Neural cell (in vitro differentiated cells): ENCODE data around the gene MRPL48. TPM values are rescaled to one million over a fixed set of nuclear protein-coding genes. Genes with fewer than 3 reads are reported as not detected.

Experiments used
- H2AFZ ChIP-seq: fragments of 200-600, 300-800 bp; sonication (generic), shearing (Covaris generic); 2 replicates; pipeline ENCODE4 v1.6.0; 2014; ENCODE audit warnings: low read depth, mild to moderate bottlenecking, antibody characterized with exemption, low read length, moderate library complexity
- H3F3A ChIP-seq: fragments of 200-600 bp; shearing (Covaris generic); 2 replicates; pipeline ENCODE4 v1.6.1; 2016; ENCODE audit warnings: mild to moderate bottlenecking, moderate library complexity, mixed read lengths, antibody characterized with exemption, low read length; ENCODE audit not compliant: insufficient read depth, poor library complexity, severe bottlenecking
- H3K27ac ChIP-seq: fragments of 200-600, 300-800 bp; sonication (generic), shearing (Covaris generic); 2 replicates; pipeline ENCODE4 v1.5.1; 2014; ENCODE audit warnings: mild to moderate bottlenecking, low read length, moderate library complexity
- H3K27me3 ChIP-seq: fragments of 300-800, 200-600 bp; sonication (generic), shearing (Covaris generic); 2 replicates; pipeline ENCODE4 v1.6.0; 2014; ENCODE audit warnings: mild to moderate bottlenecking, low read depth, low read length, moderate library complexity; ENCODE audit not compliant: insufficient read depth
- H3K36me3 ChIP-seq: fragments of 300-800, 200-600 bp; sonication (generic), shearing (Covaris generic); 2 replicates; pipeline ENCODE4 v1.5.1; 2014; ENCODE audit warnings: mild to moderate bottlenecking, antibody characterized with exemption, low read length, moderate library complexity; ENCODE audit not compliant: insufficient read depth
- H3K4me2 ChIP-seq: fragments of 300-800, 200-600 bp; sonication (generic), shearing (Covaris generic); 2 replicates; pipeline ENCODE4 v1.6.0; 2014; ENCODE audit warnings: mild to moderate bottlenecking, low read length
- H3K4me3 ChIP-seq: fragments of 300-800, 200-600 bp; sonication (generic), shearing (Covaris generic); 2 replicates; pipeline ENCODE4 v1.5.1; 2014; ENCODE audit warnings: mild to moderate bottlenecking, low read length, moderate library complexity
- H3K79me2 ChIP-seq: fragments of 200-600 bp; shearing (Covaris generic); replicated peaks from 2 replicates; pipeline ENCODE4 v1.6.0; 2014; ENCODE audit warnings: mild to moderate bottlenecking, low read length, moderate library complexity; ENCODE audit not compliant: insufficient read depth
- H3K9ac ChIP-seq: fragments of 300-800, 200-600 bp; sonication (generic), shearing (Covaris generic); 2 replicates; pipeline ENCODE4 v1.6.1; 2016; ENCODE audit warnings: mild to moderate bottlenecking, low read length, mixed read lengths
- H3K9me2 ChIP-seq: fragments of 200-600 bp; shearing (Covaris generic); 2 replicates; pipeline ENCODE4 v1.6.1; 2016; ENCODE audit warnings: mild to moderate bottlenecking, low read length, mixed read lengths; ENCODE audit not compliant: insufficient read depth
- H3K9me3 ChIP-seq: fragments of 200-600, 300-800 bp; sonication (generic), shearing (Covaris generic); 2 replicates; pipeline ENCODE4 v1.6.1; 2016; ENCODE audit warnings: mild to moderate bottlenecking, mixed run types, low read length, moderate library complexity, mixed read lengths
- H4K20me1 ChIP-seq: fragments of 200-600 bp; shearing (Covaris generic); 2 replicates; pipeline ENCODE4 v1.6.1; 2016; ENCODE audit warnings: mild to moderate bottlenecking, mixed run types; ENCODE audit not compliant: insufficient read depth
- EP300 ChIP-seq: fragments of 450-650 bp; conservative IDR thresholded peaks from 2 replicates; pipeline ENCODE4 v1.6.1; 2014; ENCODE audit warnings: antibody characterized with exemption, mild to moderate bottlenecking, moderate library complexity; ENCODE audit not compliant: poor library complexity, severe bottlenecking
- EZH2 ChIP-seq: fragments of 200-600, 300-800 bp; shearing (Covaris generic), sonication (generic); IDR thresholded peaks from 2 replicates; pipeline ENCODE4 v1.6.1; 2014; ENCODE audit warnings: antibody characterized with exemption, low read length, borderline replicate concordance, mild to moderate bottlenecking; ENCODE audit not compliant: insufficient read depth, poor library complexity, severe bottlenecking
- MXI1 ChIP-seq: fragments of 450-650 bp; conservative IDR thresholded peaks from 2 replicates; pipeline ENCODE4 v1.6.1; 2014; ENCODE audit warnings: antibody characterized with exemption, mild to moderate bottlenecking; ENCODE audit not compliant: poor library complexity, severe bottlenecking
- POLR2AphosphoS5 ChIP-seq: IDR thresholded peaks from 2 replicates; pipeline ENCODE4 v1.6.1; 2012
- RAD21 ChIP-seq: fragments of 450-650 bp; conservative IDR thresholded peaks from 2 replicates; pipeline ENCODE4 v1.6.1; 2014; ENCODE audit warnings: antibody characterized with exemption, mild to moderate bottlenecking, moderate library complexity
- SMC3 ChIP-seq: fragments of 450-650 bp; conservative IDR thresholded peaks from 2 replicates; pipeline ENCODE4 v1.6.1; 2014; ENCODE audit warnings: antibody characterized with exemption, mild to moderate bottlenecking, moderate library complexity; ENCODE audit not compliant: poor library complexity
- TAF1 ChIP-seq: IDR thresholded peaks from 2 replicates; pipeline ENCODE4 v1.6.1; 2012; ENCODE audit warnings: low read depth
- polyA plus RNA-seq: library from polyadenylated mRNA; depleted of rRNA; stranded (reverse); fragments of >200 nt; gene quantifications from 2 replicates; pipeline ENCODE4 v1.2.3, GENCODE V29; 2014
- TF ChIP-seq, protein P1 (sequence below): IDR thresholded peaks from 2 replicates; pipeline ENCODE4 v1.6.1; 2012; ENCODE audit warnings: borderline replicate concordance
- TF ChIP-seq, protein P2 (sequence below): fragments of 450-650 bp; IDR thresholded peaks from 2 replicates; pipeline ENCODE4 v1.5.1; 2014; ENCODE audit warnings: antibody characterized with exemption, mild to moderate bottlenecking, moderate library complexity; ENCODE audit not compliant: poor library complexity, severe bottlenecking

The MRPL48 gene
- polyA plus RNA-seq, 1 donor from 2014 or later = 98.3 TPM

DNA sequence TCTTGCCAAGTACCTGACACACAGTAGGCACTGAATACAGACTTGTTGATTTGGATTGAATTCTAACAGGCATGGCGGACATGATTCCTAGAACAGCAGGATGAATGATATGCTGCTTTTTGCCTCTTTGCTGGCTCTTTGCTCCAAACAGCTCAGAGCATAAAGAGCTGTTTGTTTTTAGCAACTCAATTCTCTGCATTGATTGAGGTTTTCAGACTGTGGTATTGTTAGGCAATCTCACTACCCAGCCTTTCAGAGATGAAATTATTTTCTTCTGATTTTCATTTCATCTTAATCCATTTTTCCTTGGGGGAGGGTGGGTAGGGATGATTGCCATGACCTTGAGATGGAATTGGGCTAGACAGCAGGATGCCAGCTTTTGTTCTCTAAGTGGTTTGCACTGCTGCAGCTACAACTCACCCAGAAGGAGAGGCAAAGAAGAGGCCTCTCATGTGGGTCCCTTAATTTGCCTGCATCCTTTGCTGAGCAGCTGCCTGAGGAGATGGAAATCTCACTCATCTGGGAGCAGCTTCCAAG is 68.4 kb downstream of the MRPL48 start:
- H3K4me2 ChIP-seq = no peak overlapping the region
- no peaks in the 10 kb centered on the region for H3K27me3 ChIP-seq
- no peaks in the 10 kb centered on the region for H4K20me1 ChIP-seq
- H3K79me2 ChIP-seq = no peaks in the 10 kb centered on the region
- H2AFZ ChIP-seq = peak overlapping the region; percentile 7
- H3K9ac ChIP-seq = peak overlapping the region; percentile 7
- no peaks in the 10 kb centered on the region for H3K9me2 ChIP-seq
- H3K36me3 ChIP-seq = no peaks in the 10 kb centered on the region
- H3K4me3 ChIP-seq = no peak overlapping the region
- peak overlapping the region; percentile 57 for H3K27ac ChIP-seq
- H3K9me3 ChIP-seq = no peaks in the 10 kb centered on the region
- no peaks in the 10 kb centered on the region for H3F3A ChIP-seq
- no peak for TF ChIP-seq EP300
- TF ChIP-seq TAF1 = no peak
- TF ChIP-seq EZH2 = no peak
- TF ChIP-seq, protein P1, sequence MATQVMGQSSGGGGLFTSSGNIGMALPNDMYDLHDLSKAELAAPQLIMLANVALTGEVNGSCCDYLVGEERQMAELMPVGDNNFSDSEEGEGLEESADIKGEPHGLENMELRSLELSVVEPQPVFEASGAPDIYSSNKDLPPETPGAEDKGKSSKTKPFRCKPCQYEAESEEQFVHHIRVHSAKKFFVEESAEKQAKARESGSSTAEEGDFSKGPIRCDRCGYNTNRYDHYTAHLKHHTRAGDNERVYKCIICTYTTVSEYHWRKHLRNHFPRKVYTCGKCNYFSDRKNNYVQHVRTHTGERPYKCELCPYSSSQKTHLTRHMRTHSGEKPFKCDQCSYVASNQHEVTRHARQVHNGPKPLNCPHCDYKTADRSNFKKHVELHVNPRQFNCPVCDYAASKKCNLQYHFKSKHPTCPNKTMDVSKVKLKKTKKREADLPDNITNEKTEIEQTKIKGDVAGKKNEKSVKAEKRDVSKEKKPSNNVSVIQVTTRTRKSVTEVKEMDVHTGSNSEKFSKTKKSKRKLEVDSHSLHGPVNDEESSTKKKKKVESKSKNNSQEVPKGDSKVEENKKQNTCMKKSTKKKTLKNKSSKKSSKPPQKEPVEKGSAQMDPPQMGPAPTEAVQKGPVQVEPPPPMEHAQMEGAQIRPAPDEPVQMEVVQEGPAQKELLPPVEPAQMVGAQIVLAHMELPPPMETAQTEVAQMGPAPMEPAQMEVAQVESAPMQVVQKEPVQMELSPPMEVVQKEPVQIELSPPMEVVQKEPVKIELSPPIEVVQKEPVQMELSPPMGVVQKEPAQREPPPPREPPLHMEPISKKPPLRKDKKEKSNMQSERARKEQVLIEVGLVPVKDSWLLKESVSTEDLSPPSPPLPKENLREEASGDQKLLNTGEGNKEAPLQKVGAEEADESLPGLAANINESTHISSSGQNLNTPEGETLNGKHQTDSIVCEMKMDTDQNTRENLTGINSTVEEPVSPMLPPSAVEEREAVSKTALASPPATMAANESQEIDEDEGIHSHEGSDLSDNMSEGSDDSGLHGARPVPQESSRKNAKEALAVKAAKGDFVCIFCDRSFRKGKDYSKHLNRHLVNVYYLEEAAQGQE = no peak
- no peak for TF ChIP-seq POLR2AphosphoS5
- TF ChIP-seq SMC3 = no peak

DNA sequence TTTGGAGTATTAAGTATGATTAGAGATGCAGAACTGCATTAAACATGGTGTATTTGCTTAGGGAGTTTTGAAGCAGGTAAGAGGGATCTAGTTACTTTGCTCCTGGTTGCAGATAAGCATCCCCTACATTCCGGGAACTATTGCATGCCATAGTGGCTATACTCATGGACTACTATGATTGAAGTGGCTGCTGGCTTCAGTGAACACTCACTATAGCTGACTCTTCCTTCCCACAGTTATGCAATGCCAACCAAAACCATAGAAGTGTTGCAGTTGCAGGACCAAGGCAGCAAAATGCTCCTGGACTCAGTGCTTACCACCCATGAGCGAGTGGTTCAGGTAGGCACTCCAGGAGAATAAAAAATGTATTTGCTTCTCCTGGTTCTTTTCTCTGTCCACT is 72.0 kb downstream of the MRPL48 start:
- H4K20me1 ChIP-seq = no peaks in the 10 kb centered on the region
- H3K27me3 ChIP-seq = no peaks in the 10 kb centered on the region
- no peaks in the 10 kb centered on the region for H3K36me3 ChIP-seq
- H3K9me3 ChIP-seq = no peaks in the 10 kb centered on the region
- no peaks in the 10 kb centered on the region for H3F3A ChIP-seq
- H3K4me2 ChIP-seq = no peak overlapping the region
- no peaks in the 10 kb centered on the region for H3K79me2 ChIP-seq
- no peak overlapping the region for H3K4me3 ChIP-seq
- no peak overlapping the region for H2AFZ ChIP-seq
- no peaks in the 10 kb centered on the region for H3K9me2 ChIP-seq
- H3K27ac ChIP-seq = no peak overlapping the region
- no peak for TF ChIP-seq EP300
- no peak for TF ChIP-seq EZH2
- TF ChIP-seq MXI1 = no peak
- no peak for TF ChIP-seq POLR2AphosphoS5
- no peak for TF ChIP-seq RAD21
- no peak for TF ChIP-seq TAF1
- TF ChIP-seq, protein P2, sequence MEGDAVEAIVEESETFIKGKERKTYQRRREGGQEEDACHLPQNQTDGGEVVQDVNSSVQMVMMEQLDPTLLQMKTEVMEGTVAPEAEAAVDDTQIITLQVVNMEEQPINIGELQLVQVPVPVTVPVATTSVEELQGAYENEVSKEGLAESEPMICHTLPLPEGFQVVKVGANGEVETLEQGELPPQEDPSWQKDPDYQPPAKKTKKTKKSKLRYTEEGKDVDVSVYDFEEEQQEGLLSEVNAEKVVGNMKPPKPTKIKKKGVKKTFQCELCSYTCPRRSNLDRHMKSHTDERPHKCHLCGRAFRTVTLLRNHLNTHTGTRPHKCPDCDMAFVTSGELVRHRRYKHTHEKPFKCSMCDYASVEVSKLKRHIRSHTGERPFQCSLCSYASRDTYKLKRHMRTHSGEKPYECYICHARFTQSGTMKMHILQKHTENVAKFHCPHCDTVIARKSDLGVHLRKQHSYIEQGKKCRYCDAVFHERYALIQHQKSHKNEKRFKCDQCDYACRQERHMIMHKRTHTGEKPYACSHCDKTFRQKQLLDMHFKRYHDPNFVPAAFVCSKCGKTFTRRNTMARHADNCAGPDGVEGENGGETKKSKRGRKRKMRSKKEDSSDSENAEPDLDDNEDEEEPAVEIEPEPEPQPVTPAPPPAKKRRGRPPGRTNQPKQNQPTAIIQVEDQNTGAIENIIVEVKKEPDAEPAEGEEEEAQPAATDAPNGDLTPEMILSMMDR = no peak
- no peak overlapping the region for H3K9ac ChIP-seq
